ENCODE measurements around the gene DKK2.

DNA sequence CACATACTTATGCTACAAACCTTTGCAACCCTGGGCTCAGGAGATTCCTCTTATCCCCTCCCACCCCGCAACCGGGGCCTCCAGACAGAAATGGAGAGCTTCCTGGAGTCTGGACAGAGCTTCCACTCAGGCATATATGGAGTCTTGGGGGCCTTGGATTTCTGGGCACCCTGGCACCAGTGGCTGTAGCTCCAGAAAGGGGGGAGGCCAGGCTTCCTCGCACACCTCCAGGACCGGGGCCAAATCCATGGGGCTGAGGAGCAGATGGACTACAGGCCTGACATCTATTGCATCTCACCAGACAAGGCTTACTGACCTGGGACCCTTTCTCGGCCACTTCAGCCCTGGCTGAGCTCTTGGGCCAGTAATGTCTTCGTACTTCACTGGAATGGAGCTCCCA is 143.3 kb downstream of the DKK2 start:
- TF ChIP-seq EZH2 (IDR thresholded peaks at IDR 0.05) (no peak), POLR2AphosphoS5 (IDR thresholded peaks at IDR 0.05; ENCODE audit: borderline replicate concordance, low read depth, low read length) (no peak)

Data from SK-N-MC (cell line).